GM12878 (cell line): Measurements from ENCODE around the gene PRSS1. TPM values are rescaled to one million over a fixed set of nuclear protein-coding genes. Genes with fewer than 3 reads are reported as not detected.
"Not testable (repeated sequence)": the region's sequence is repeated elsewhere in the genome, so short reads cannot be mapped to it uniquely, and the experiment has no call there.

ENCODE experiments used
- ATAC-seq: fragments of 200-7000 bp; cut with Tn5 transposase; 3 replicates; pipeline ENCODE4 v1.9.1; 2020; ENCODE audit warnings: mild to moderate bottlenecking, moderate library complexity
- Bru-seq: library from RNA; stranded (reverse); fragments of 400-500 nt; gene quantifications from one replicate; lab custom pipeline; 2021; lab: Mats Ljungman, UMichigan
- BruChase-seq, 2 experiments: library from RNA; stranded (reverse); fragments of 400-500 nt; gene quantifications; one replicate each; lab custom pipeline; 2021; lab: Mats Ljungman, UMichigan
- BruUV-seq: library from RNA; stranded (reverse); fragments of 400-500 nt; replicated peaks from 2 replicates; lab custom pipeline; 2021; lab: Mats Ljungman, UMichigan
- CTCF ChIA-PET: fragments of 300-600 bp; sonication (Branson Sonifier 250); formaldehyde crosslinking; extraction: SDS; loops from one replicate; lab custom pipeline; 2021; ENCODE audit warnings: inconsistent platforms; lab: Yijun Ruan, JAX
- POLR2A ChIA-PET: fragments of 350-600 bp; formaldehyde crosslinking; extraction: SDS; loops from one replicate; lab custom pipeline; 2021; ENCODE audit warnings: inconsistent platforms; lab: Charles Lee
- RAD21 ChIA-PET: fragments of 300-600 bp; sonication (Branson Sonifier 250); formaldehyde crosslinking; loops from one replicate; lab custom pipeline; 2023; ENCODE audit warnings: antibody characterized with exemption; ENCODE audit not compliant: unreplicated experiment; lab: Charles Lee
- SMC1A ChIA-PET: fragments of 300-600 bp; sonication (Branson Sonifier 250); formaldehyde crosslinking; loops from one replicate; lab custom pipeline; 2023; ENCODE audit not compliant: unreplicated experiment, uncharacterized antibody; lab: Charles Lee
- DNase-seq: peaks from one replicate; pipeline ENCODE4 v3.0.0-alpha.2; 2011; ENCODE audit warnings: low read depth, low spot score
- FAIRE-seq: peaks from 3 replicates; lab custom pipeline; 2011; peaks lifted over from hg19 to GRCh38; lab: Jason Lieb, UNC
- H2AFZ ChIP-seq: 2 replicates; pipeline ENCODE4 v1.6.0; 2011; ENCODE audit warnings: low read depth, low read length, control low read depth; ENCODE audit not compliant: control insufficient read depth
- H3K27ac ChIP-seq: 2 replicates; pipeline ENCODE4 v1.5.1; 2011; ENCODE audit warnings: control low read depth; ENCODE audit not compliant: control insufficient read depth, insufficient read depth
- H3K27me3 ChIP-seq, 2 experiments: replicated peaks in 1 of 2; 2 replicates each; pipeline versions ENCODE4 v1.6.0 to v1.6.1; 2011; ENCODE audit warnings: low read length in 1 of 2; ENCODE audit not compliant: control insufficient read depth in 2 of 2, insufficient read depth in 2 of 2
- H3K36me3 ChIP-seq, 2 experiments: 2 replicates each; pipeline ENCODE4 v1.5.1; 2011; ENCODE audit warnings: low read length in 1 of 2; ENCODE audit not compliant: control insufficient read depth in 2 of 2, insufficient read depth in 2 of 2
- H3K4me1 ChIP-seq: 2 replicates; pipeline ENCODE4 v1.6.1; 2011; ENCODE audit warnings: mild to moderate bottlenecking, low read length, moderate library complexity, mixed read lengths; ENCODE audit not compliant: control insufficient read depth, insufficient read depth
- H3K4me2 ChIP-seq: 2 replicates; pipeline ENCODE4 v1.6.0; 2011; ENCODE audit warnings: control low read depth; ENCODE audit not compliant: control insufficient read depth, insufficient read depth
- H3K4me3 ChIP-seq: fragments of 200-600 bp; sonication (generic); 2 replicates; pipeline ENCODE4 v1.5.1; 2016
- H3K79me2 ChIP-seq: 2 replicates; pipeline ENCODE4 v1.6.0; 2011; ENCODE audit warnings: low read length; ENCODE audit not compliant: control insufficient read depth, insufficient read depth
- H3K9ac ChIP-seq: 2 replicates; pipeline ENCODE4 v1.8.0; 2011; ENCODE audit warnings: low read length, control low read depth, mixed read lengths; ENCODE audit not compliant: control insufficient read depth, insufficient read depth
- H3K9me3 ChIP-seq: replicated peaks from 3 replicates; pipeline ENCODE4 v1.5.1; 2011; ENCODE audit warnings: mild to moderate bottlenecking, low read length; ENCODE audit not compliant: control insufficient read depth, insufficient read depth
- H4K20me1 ChIP-seq: 2 replicates; pipeline ENCODE4 v1.6.0; 2011; ENCODE audit not compliant: control insufficient read depth, insufficient read depth
- FOS ChIP-seq: IDR thresholded peaks from 3 replicates; pipeline ENCODE4 v1.6.1; 2011; ENCODE audit warnings: borderline replicate concordance; ENCODE audit not compliant: insufficient read length; ENCODE audit errors: extremely low read depth
- WGBS: methylation state at CpG from one replicate; pipeline ENCODE4 v1.1.6; 2016; ENCODE audit warnings: low lambda C conversion rate; ENCODE audit not compliant: insufficient replicate concordance, insufficient coverage; ENCODE audit errors: missing lambda C conversion rate; 5-methylcytosine and 5-hydroxymethylcytosine counted together
- in situ Hi-C: fragments of 300-500 bp; cut with MboI; formaldehyde crosslinking; loops from 9 replicates; pipeline ENCODE4 v1.14.3; 2018; ENCODE audit warnings: mixed read lengths
- intact Hi-C: fragments of 100-400 bp; cut with micrococcal nuclease; formaldehyde crosslinking; loops from one replicate; pipeline ENCODE4 v1.14.2; 2022; ENCODE audit not compliant: unreplicated experiment
- long read RNA-seq, 2 experiments: library from polyadenylated mRNA; unstranded; transcript quantifications; one replicate each; pipeline ENCODE4 v2.0.0, GENCODE V29; 2019 to 2020
- polyA minus RNA-seq, 3 experiments: library from RNA; depleted of rRNA, polyadenylated mRNA; stranded (reverse); fragments of >200 nt; gene quantifications; 2 replicates each; pipeline ENCODE4 v1.2.3, GENCODE V29; 2011
- polyA plus RNA-seq, 11 experiments: library from polyadenylated mRNA; depleted of rRNA in 4 of 11; unstranded in 6 of 11; stranded (reverse) in 5 of 11; fragments of >200 nt; fragmentation: Nextera tagmentation in 4 of 11; fragmentation: Illumina TruSeq in 1 of 11; extraction: Ambion mirVana in 4 of 11; extraction: Trizol in 1 of 11; gene quantifications; 1 replicate in 1 of 11; 2 replicates in 10 of 11; pipeline versions ENCODE4 v1.2.1 to v1.2.3, GENCODE V29; 2011 to 2016; ENCODE audit warnings: inconsistent platforms in 2 of 11, missing spikeins in 2 of 11, low read depth in 1 of 11
- total RNA-seq, 4 experiments: library from RNA; depleted of rRNA in 3 of 4; stranded (reverse); fragments of >200 nt in 3 of 4; fragmentation: Illumina TruSeq in 1 of 4; extraction: Trizol in 1 of 4; gene quantifications; 2 replicates each; pipeline versions ENCODE4 v1.2.1 to v1.2.3, GENCODE V29; 2013 to 2021

Gene PRSS1
- total RNA-seq (2013; cell fraction: nucleolus; rRNA removed): not detected in 2 replicates
- not detected in 2 replicates for total RNA-seq (2014; rRNA removed)
- total RNA-seq (2014; rRNA removed; fragmentation: Illumina TruSeq; extraction: Trizol): not detected in 2 replicates
- total RNA-seq (2021): 11.9 and 12.4 TPM in 2 replicates
- polyA plus RNA-seq (2011; ENCODE audit: low read depth): not detected
- not detected in 2 replicates for polyA plus RNA-seq (2011; rRNA removed)
- polyA plus RNA-seq (2011; cell fraction: cytosol; rRNA removed): not detected in 2 replicates
- not detected in 2 replicates for polyA plus RNA-seq (2011; cell fraction: nucleus; rRNA removed)
- not detected in 2 replicates for polyA plus RNA-seq (2012)
- not detected in 2 replicates for polyA plus RNA-seq (2014; fragmentation: Illumina TruSeq; extraction: Trizol)
- not detected for polyA plus RNA-seq (2014; fragmentation: Nextera tagmentation; extraction: Ambion mirVana)
- not detected in 2 replicates for polyA plus RNA-seq (2014; rRNA removed)
- polyA plus RNA-seq (2016; fragmentation: Nextera tagmentation; extraction: Ambion mirVana): not detected
- polyA minus RNA-seq (2011; rRNA and poly(A)+ RNA removed): not detected in 2 replicates
- polyA minus RNA-seq (2011; cell fraction: cytosol; rRNA and poly(A)+ RNA removed): not detected in 2 replicates
- not detected in 2 replicates for polyA minus RNA-seq (2011; cell fraction: nucleus; rRNA and poly(A)+ RNA removed)
- Bru-seq, nascent RNA: not detected
- BruChase-seq, experiment 1, labeled RNA remaining after a 6-hour chase: not detected
- not detected for BruChase-seq, experiment 2, labeled RNA remaining after a 2-hour chase
- long read RNA-seq, experiment 1: 0 reads
- long read RNA-seq, experiment 2: 0 reads

DNA sequence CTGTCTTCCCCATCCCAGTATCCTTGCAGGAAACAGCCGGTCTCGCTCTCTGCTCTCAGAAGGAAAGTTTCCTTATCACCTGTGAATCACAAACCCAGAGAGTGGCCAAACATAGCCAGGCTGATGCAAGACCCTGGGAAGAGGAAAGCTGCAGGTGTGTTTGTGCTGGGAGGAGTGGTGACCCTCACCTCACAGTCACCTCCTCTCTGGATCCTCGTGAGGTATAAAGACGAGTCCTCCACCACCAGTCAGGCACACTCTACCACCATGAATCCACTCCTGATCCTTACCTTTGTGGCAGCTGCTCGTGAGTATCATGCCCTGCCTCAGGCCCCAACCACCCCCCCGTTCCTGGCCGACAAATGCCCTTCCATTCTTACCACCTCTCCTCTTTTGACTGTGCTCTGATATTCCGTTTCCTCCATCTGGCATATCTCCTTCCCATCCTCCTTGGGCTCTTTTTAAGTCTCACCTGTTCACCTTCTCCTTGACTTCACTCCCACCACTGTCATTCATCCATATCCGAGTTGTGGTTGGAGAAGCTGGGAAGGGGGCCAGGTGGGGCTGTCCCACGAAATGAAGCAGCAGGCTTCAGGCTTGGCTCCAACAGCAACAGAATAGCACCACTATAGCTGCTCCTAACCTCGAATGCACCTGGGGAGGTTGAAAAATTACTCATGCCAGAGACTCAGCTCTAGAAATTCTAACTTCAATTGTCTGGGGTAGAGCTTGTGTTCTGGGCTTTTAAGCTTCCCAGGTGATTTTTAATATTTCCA, at the start of gene PRSS1:
Gene PRSS1, plus strand, starts transcription at position 255 of the 776 bp plus-strand sequence. Its CDS starts 13 bp downstream, at position 268.
- H3K4me2 ChIP-seq: no peak within 1 kb of the TSS
- H3K79me2 ChIP-seq: no peaks in the 10 kb centered on the region
- no peak within 1 kb of the TSS for H2AFZ ChIP-seq
- intact Hi-C loops: no loop called here
- no peaks in the 10 kb centered on the region for H4K20me1 ChIP-seq
- FAIRE-seq: no peak
- ChIA-PET RAD21 (interaction anchor here (0.8 kb wide), 1 partner anchor 22 kb away, joined by 3 read pairs; the partner anchor contains the start of gene PRSS2), CTCF (interaction anchor here (1.2 to 1.9 kb wide), 3 partner anchors 22 to 35 kb away, joined by 3 to 6 read pairs (median 4); partner anchors contain the start of gene PRSS2), SMC1A (interaction anchor here (1.5 to 1.7 kb wide), 3 partner anchors 12 to 33 kb away, joined by 3 to 6 read pairs (median 4); no protein-coding TSS in a partner anchor), POLR2A (interaction anchor here (0.7 kb wide), 1 partner anchor 10 kb away, joined by 3 read pairs; no protein-coding TSS in a partner anchor)
- no TSS peak for BruUV-seq
- no peak for DNase-seq
- no peak within 1 kb of the TSS for H3K9ac ChIP-seq
- H3K27ac ChIP-seq: no peak within 1 kb of the TSS
- no peaks in the 10 kb centered on the region for H3K36me3 ChIP-seq
- TF ChIP-seq FOS: no peak
- H3K27me3 ChIP-seq: peaks cover 1 to 9% of the 10 kb centered on the region in 2 experiments; a peak in 1 of 4 replicates
- H3K4me3 ChIP-seq: no peak within 1 kb of the TSS
- H3K9me3 ChIP-seq: no peaks in the 10 kb centered on the region
- WGBS: 15% methylated on average over 11 of the region's 11 CpGs
- no peak for ATAC-seq
- no peaks in the 10 kb centered on the region for H3K4me1 ChIP-seq
- in situ Hi-C loops: no loop called here

DNA sequence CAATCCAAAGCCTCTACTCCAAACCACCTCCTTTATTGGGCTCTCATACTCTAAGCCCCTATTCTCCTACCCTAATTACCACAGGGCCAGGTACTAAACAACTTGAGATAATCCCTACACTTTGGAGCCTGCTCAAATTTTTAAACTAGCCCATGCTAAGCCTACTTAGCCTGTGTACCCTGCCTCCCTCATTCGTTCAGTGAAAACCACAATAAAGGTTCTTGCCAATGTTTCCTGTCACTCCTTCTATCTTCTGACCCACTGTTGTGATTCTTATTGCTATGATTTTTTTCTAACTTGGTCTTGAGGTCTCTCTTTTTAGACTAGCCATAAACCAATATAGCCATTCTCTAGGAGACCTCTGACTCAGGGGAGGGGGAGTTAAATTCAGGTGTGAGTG, 48.3 kb upstream of the PRSS1 start:
- H3K9ac ChIP-seq, H3K9me3 ChIP-seq, H3K27me3 ChIP-seq, H3K4me3 ChIP-seq, H3K36me3 ChIP-seq, H2AFZ ChIP-seq, FAIRE-seq, intact Hi-C loops, H3K27ac ChIP-seq, H4K20me1 ChIP-seq, ATAC-seq, in situ Hi-C loops, RAD21 ChIA-PET, H3K4me1 ChIP-seq, H3K4me2 ChIP-seq, SMC1A ChIA-PET, BruUV-seq, CTCF ChIA-PET, DNase-seq, H3K79me2 ChIP-seq: not testable (repeated sequence)
- POLR2A ChIA-PET: interaction anchor here (0.6 kb wide), 1 partner anchor 157 kb away, joined by 3 read pairs; no protein-coding TSS in a partner anchor
- WGBS: 0% methylated on average over 1 of the region's 1 CpG
